ENCODE measurements around the gene UTS2.

DNA sequence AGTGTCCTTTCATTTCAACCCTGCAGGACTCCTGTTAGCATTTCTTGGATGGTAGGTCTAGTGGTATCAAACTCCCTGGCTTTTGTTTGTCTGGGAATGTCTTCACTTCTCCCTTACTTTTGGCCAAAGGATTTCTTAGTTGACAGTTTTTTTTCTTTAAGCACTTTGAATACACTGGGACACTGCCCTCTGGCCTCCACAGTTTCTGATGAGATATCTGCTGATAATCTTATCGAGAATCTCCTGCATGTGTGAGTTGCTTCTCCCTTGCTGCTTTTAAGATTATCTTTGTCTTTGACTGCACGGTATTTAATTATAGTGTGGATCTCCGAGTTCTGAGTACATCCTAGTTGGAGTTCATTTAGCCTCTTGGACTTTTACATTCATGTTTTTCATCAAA lies 13.3 kb downstream of the UTS2 start:
- TF ChIP-seq POLR2A (IDR thresholded peaks at IDR 0.05; ENCODE audit: control extremely low read depth in 1 of 2, low read depth in 2 of 2, low read length in 2 of 2): no peak
- TF ChIP-seq, protein P1, sequence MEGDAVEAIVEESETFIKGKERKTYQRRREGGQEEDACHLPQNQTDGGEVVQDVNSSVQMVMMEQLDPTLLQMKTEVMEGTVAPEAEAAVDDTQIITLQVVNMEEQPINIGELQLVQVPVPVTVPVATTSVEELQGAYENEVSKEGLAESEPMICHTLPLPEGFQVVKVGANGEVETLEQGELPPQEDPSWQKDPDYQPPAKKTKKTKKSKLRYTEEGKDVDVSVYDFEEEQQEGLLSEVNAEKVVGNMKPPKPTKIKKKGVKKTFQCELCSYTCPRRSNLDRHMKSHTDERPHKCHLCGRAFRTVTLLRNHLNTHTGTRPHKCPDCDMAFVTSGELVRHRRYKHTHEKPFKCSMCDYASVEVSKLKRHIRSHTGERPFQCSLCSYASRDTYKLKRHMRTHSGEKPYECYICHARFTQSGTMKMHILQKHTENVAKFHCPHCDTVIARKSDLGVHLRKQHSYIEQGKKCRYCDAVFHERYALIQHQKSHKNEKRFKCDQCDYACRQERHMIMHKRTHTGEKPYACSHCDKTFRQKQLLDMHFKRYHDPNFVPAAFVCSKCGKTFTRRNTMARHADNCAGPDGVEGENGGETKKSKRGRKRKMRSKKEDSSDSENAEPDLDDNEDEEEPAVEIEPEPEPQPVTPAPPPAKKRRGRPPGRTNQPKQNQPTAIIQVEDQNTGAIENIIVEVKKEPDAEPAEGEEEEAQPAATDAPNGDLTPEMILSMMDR (IDR thresholded peaks at IDR 0.05; ENCODE audit: control extremely low read depth in 1 of 3, insufficient read depth in 1 of 3, low read depth in 1 of 3, low read length in 3 of 3): no peak
- TF ChIP-seq SIX5 (IDR thresholded peaks at IDR 0.05; ENCODE audit: low read depth, low read length): no peak
- no peak for TF ChIP-seq RXRA (IDR thresholded peaks at IDR 0.05; ENCODE audit: insufficient read depth, low read depth, low read length)
- TF ChIP-seq NRF1 (IDR thresholded peaks at IDR 0.05; ENCODE audit: low read depth, low read length): no peak
- no peak for TF ChIP-seq GABPA (IDR thresholded peaks at IDR 0.05; ENCODE audit: borderline replicate concordance, insufficient read depth, low read length)
- TF ChIP-seq RAD21 (IDR thresholded peaks at IDR 0.05 in 1 of 2, conservative IDR thresholded peaks at IDR 0.05 in 1 of 2; ENCODE audit: low read depth in 2 of 2, low read length in 2 of 2): no peak
- no peak for TF ChIP-seq SRF (IDR thresholded peaks at IDR 0.05; ENCODE audit: low read depth, low read length)
- no peak for TF ChIP-seq TAF1 (IDR thresholded peaks at IDR 0.05; ENCODE audit: low read depth, low read length)
- TF ChIP-seq CREB1 (IDR thresholded peaks at IDR 0.05): no peak
- TF ChIP-seq ZNF274 (IDR thresholded peaks at IDR 0.05; ENCODE audit: borderline replicate concordance, extremely low read depth, low read length): no peak
- TF ChIP-seq HDAC6 (IDR thresholded peaks at IDR 0.05; ENCODE audit: low read depth, low read length): no peak
- TF ChIP-seq TCF12 (IDR thresholded peaks at IDR 0.05; ENCODE audit: low read depth, low read length): no peak
- no peak for TF ChIP-seq POLR2AphosphoS5 (IDR thresholded peaks at IDR 0.05; ENCODE audit: low read depth, low read length)
